GM19025 (cell line): Measurements from ENCODE around the gene AQP7.
"Not testable (repeated sequence)": the region's sequence is repeated elsewhere in the genome, so short reads cannot be mapped to it uniquely, and the experiment has no call there.

Experiments used
- ATAC-seq: cut with Tn5 transposase; IDR thresholded peaks from one replicate; pipeline ENCODE4 v1.9.1; 2021; ENCODE audit warnings: mild to moderate bottlenecking, low read depth, moderate library complexity; ENCODE audit not compliant: unreplicated experiment

The AQP7 gene

GRCh38 chr9:33434317-33435105, 32.1 kb upstream of the AQP7 start:
- no peak for ATAC-seq

GRCh38 chr9:33433871-33434270, 31.5 kb upstream of the AQP7 start:
- no peak for ATAC-seq

GRCh38 chr9:33431420-33431819, 29.1 kb upstream of the AQP7 start:
- no peak for ATAC-seq

DNA sequence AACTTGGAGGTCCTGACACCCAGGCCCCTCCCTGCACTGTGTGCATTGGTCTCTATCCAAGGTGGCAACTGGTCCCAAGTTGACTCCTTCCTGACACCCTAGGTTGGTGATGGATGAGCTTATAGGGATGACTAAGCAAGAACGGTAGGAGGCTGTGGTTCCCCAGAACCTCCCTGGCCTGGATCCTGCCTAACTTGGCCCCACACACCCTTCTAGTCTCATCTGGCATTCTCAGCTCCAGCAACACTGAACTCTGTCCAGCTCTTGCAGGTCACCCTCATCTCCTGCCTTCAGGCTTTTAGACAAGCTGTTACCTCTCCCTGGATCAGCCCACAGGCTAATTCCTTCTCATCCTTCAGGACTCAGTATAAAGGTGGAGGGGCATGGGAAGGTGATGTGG, 28.6 kb upstream of the AQP7 start:
- no peak for ATAC-seq

DNA sequence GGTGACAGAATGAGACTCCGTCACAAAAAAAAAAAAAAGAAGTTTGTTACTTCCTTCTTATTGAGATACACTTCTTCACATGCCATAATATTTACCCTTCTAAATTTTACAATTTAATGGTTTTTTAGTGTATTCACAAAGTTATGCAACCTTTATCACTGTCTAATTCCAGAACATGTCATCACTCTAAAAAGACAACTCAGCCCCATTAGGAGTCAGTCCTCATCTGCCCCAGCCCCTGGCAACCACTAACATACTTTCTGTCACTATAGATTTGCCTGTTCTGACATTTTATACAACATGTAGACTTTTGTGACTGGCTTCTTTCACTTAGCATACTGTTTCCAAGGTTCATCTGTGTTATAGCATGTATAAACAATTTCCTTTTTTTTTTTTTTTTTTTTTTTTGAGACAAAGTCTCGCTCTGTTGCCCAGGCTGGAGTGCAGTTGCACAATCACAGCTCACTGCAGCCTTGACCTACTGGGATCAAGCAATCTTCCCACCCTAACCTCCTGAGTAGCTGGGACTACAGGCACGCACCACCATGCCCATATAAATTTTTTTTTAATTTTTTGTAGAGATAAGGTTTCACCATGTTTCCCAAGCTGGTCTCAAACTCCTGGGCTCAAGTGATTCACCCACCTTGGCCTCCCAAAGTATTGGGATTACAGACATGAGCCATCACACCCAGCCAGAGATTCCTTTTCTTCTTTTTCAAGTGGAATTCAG, 27.1 kb upstream of the AQP7 start:
- ATAC-seq = no peak

DNA sequence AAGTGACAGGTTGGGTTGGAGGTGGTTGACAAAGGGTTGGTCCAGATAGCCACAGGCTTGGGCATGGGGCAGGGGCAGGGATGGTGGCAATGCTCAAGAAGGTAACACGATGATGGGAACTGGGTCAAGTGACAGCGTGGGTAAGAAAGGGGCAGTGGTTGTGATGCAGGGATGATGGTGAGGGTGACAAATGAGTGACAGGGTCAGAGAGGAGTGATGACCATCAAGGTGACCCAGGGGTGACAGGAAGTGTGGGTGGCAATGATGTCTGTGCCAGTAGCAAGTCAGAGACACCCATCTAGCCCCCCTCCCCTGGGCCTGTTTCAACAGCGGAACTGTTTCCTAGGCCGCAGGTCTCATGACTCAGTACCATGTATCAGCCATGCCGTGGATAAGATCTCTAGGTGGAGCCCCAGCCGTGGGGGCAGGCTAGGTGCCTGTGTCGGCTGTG, 24.5 kb upstream of the AQP7 start:
- ATAC-seq = no peak

DNA sequence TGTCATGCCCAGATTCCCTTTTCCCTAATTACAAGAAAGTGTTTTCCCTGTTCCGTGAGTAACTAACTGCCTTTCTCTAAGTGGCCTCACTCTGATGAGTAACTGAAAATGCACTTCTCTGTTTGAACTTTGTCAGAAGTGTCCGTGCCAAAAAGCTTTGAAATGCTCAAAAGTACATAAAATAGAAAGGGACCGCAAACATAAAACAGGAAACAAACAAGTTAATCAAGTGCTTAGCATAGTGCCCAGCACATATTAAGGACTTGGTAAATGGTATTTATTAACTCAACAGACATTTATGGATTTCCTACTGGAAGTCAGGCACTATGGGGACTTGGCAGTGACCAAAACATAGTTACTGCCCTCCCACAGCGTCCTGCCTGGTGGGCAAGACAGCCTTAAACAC, 22.8 kb upstream of the AQP7 start:
- ATAC-seq = no peak

GRCh38 chr9:33424492-33424891, 22.1 kb upstream of the AQP7 start:
- ATAC-seq = not testable (repeated sequence)

DNA sequence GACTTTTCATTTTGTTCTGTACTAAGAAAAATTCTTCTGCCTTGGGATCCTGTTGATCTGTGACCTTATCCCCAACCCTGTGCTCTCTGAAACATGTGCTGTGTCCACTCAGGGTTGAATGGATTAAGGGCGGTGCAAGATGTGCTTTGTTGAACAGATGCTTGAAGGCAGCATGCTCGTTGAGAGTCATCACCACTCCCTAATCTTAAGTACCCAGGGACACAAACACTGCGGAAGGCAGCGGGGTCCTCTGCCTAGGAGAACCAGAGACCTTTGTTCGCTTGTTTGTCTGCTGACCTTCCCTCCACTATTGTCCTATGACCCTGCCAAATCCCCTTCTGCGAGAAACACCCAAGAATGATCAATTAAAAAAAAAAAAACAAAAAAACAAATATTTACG, 21.7 kb upstream of the AQP7 start:
- ATAC-seq = not testable (repeated sequence)

DNA sequence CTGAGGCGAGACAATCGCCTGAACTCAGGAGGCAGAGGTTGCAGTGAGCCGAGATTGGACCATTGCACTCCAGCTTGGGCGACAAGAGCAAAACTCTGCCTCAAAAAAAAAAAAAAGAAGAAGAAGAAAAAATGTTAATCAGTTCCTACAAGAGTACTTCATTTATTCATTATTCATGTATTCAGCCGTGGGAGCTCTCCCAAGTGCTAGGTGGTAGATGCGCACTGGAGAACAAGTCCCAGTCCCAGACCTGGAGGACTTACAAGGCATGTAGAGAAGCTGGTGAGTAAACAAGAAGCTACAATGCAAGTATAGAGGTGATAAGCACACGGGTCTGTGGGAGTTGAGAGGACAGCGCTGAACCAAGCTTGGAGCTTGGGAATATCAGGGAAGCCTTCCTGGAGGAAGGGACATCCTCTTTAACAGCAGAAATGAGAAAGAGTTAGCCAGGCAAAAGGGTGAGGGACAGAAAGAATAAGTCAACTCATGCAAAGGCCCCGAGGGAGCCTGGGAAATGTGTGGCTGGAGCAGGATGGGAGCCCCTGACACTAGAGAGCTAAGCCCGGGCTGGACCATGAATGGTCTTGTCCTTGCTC, 17.4 kb upstream of the AQP7 start:
- ATAC-seq = no peak

GRCh38 chr9:33418090-33418489, 15.7 kb upstream of the AQP7 start:
- ATAC-seq = no peak

DNA sequence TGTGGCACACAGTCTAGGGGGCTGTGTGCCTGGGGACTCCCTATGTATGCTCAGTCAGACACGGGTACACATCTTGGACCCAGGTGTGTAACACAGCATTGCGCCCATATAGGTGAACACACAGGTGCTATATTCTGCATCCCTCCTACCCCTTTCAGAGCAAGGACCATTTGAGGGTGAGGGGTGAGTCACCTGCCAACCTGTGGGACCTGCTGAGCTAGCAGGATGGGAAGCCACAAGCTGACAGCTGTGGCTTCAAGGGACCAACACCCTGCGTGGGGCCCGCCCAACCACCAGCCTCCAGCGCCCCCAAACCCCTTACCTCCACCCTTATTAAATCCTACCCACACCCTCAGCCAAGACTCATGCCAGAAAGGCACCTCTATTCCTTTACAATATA, 14.6 kb upstream of the AQP7 start:
- ATAC-seq = no peak

DNA sequence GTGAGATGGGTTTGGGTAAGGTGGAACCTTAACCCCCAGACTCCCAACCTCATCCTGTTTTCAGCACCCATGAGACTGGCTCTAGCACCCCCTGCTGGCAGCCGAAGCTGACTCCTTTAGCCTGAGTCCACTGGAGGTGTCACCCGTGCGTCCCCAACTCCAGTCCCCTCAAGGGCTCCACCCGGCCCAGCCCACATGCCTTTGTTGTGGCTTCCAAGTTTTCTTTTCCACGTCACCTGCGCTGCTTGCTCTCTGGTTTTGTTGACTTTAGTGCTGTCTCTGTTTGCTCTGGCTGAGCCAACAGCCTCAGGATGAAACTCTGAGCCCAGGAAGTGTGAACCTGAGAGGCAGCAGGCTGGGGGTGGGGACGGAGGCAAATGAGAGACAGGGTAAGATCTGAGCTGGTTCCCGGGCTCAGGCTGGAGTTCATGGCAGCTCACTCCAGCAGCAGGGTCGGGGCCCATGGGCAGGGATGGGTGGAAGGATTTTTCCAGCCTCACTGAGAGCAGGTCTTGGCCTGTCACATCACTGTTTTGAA, 13.2 kb upstream of the AQP7 start:
- ATAC-seq = peak; percentile 60

GRCh38 chr9:33414889-33415500, 12.6 kb upstream of the AQP7 start:
- ATAC-seq = no peak

- ATAC-seq = no peak
Observed at GRCh38 chr9:33414268-33414667, 11.9 kb upstream of the AQP7 start.

- ATAC-seq = no peak
Observed at GRCh38 chr9:33408087-33408486, 5.7 kb upstream of the AQP7 start.

DNA sequence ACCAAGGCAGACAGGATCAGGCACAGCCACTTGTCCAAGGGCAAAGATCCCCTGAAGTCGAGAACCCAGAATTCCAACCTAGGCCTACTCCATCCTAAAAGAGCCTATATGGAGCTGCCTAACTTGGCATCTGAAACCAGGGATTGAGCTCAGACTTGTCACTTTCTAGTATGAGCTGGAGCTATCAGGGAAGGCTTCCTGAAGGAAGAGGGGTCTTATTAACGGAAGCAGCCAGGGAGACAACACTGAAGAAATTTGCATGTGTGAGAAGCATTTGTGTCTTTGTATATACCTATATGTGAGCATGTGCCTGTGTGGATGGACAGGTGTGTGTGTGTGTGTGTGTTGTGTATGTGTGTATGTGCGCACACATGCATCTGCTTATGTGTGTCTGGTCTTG, 4.7 kb upstream of the AQP7 start:
- no peak for ATAC-seq

- no peak for ATAC-seq
Observed at GRCh38 chr9:33404788-33405362, 2.5 kb upstream of the AQP7 start.

GRCh38 chr9:33403941-33404787, 1.8 kb upstream of the AQP7 start:
- no peak for ATAC-seq

- not testable (repeated sequence) for ATAC-seq
Observed at GRCh38 chr9:33401809-33402208, 559 bp downstream of the AQP7 start.
